Retinal pigment epithelial cell (primary cell): Measurements from ENCODE around the gene COX14.

ENCODE experiments used
- DNase-seq: peaks from one replicate; pipeline ENCODE4 v3.0.0-alpha.2; 2010; ENCODE audit warnings: low read depth
- H3K4me3 ChIP-seq: 2 replicates; pipeline ENCODE4 v1.5.1; 2011; ENCODE audit warnings: mild to moderate bottlenecking, low read length, control low read depth, moderate library complexity
- TF ChIP-seq, protein P1 (sequence below): conservative IDR thresholded peaks from 2 replicates; pipeline ENCODE4 v1.5.1; 2011; ENCODE audit warnings: low read depth, low read length, control low read depth, inconsistent platforms

The COX14 gene

DNA sequence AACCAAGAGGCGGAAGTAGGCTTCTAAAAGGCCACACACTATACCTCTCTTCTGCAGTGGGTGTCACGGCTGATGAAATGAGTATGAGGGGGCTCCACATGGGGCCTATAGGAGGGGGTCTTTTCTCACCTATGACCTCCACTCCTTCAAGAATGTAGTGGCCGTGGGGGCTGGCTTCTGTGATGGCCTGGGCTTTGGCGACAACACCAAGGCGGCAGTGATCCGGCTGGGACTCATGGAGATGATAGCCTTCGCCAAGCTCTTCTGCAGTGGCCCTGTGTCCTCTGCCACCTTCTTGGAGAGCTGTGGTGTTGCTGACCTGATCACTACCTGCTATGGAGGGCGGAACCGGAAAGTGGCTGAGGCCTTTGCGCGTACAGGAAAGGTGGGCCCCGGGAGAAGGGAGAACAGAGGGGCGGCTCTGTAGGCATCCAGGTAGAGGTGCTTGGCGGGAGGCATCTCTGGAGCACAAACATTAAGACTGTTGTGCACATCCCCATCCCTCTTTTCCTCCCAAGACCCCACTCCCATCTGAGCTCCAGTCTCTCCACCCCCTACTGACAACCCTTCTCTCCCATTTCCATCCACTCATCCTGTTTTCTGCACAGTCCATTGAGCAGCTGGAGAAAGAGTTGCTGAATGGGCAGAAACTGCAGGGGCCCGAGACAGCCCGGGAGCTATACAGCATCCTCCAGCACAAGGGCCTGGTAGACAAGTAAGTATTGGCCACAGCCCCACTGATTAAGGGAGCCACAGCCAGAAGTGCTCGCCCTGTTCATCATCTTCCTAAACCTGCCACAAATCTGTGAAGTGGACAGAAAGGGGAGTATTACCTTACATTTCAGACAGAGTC lies 4.4 kb upstream of the COX14 start:
- TF ChIP-seq, protein P1, sequence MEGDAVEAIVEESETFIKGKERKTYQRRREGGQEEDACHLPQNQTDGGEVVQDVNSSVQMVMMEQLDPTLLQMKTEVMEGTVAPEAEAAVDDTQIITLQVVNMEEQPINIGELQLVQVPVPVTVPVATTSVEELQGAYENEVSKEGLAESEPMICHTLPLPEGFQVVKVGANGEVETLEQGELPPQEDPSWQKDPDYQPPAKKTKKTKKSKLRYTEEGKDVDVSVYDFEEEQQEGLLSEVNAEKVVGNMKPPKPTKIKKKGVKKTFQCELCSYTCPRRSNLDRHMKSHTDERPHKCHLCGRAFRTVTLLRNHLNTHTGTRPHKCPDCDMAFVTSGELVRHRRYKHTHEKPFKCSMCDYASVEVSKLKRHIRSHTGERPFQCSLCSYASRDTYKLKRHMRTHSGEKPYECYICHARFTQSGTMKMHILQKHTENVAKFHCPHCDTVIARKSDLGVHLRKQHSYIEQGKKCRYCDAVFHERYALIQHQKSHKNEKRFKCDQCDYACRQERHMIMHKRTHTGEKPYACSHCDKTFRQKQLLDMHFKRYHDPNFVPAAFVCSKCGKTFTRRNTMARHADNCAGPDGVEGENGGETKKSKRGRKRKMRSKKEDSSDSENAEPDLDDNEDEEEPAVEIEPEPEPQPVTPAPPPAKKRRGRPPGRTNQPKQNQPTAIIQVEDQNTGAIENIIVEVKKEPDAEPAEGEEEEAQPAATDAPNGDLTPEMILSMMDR = no peak
- no peak for DNase-seq
- no peak overlapping the region for H3K4me3 ChIP-seq

DNA sequence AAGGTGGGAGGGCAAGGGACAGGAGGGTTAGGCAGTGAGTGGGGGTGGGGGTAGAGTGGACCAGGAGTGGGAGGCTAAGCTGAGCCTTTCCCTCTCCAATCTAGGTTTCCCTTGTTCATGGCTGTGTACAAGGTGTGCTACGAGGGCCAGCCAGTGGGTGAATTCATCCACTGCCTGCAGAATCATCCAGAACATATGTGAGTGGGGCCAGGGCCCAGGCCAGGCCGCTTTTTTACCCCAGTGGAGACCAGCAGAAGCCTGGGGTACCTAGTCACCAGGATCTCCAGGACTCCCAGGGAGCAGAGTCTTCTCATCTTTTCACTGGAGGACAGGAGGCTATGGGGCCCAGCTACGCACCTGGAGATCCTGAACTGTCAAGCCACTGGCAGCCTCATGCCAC lies 2.7 kb upstream of the COX14 start:
- H3K4me3 ChIP-seq = no peak overlapping the region
- no peak for DNase-seq
- TF ChIP-seq, protein P1 = no peak

DNA sequence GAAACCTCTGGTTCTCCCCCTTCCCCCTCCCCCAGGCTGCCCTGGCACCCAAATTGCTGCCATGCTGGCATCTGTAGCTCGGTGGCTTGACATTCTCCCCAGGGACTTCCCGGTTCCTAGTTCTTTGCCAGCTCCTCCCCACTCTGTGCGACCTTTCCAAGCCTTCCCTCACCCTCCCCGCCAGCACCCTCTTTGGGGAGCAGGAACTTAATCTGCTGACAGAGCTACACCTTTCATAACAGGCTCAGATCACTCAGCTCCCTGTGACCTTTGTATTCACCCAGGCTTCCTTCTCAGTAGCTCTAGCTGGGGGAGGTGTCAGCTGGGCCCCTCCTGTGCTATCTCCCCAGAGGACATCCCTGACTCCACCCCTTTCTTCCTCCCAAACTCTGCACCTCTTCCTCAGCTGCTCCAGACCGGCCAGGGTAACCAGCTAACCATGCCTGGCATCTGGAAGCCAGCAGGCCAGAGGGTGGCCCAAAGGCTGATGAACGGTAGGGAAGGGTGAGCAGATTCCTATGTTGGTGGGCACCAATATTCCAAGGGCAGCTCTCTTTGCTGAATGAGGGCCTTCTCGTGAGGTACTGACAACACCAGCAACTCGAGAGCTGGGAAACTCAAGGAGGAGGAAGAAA lies 1.8 kb upstream of the COX14 start:
- DNase-seq = no peak
- TF ChIP-seq, protein P1 = no peak
- H3K4me3 ChIP-seq = no peak overlapping the region

DNA sequence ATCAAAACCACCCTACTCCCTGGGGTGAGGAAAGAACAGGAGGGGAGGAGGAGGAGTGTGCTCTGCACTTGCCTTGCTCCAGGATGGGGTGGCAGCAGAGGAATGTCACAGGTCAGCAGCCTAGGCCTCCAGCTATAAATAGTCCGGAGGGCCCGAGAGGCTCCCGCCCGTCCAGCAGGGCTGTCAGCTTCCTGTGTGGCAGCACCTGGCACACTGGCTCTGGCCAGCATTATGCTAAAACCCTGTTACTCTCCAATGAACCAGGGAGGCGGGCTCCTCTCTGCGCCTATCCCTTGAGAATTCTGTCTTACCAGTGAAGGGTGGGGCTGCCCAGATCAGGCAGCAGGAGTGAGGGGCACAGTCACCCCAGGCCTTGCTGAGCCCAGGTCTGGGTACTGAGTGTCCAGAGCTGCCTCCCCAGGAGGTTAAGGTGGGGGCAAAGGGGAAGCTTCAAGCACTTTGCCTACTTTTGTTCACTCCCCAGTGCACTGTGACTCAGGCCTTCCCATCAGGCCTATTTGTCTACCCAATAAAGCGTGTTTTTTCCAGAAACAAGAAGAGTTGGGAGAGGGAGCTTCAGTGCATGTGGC lies 1.2 kb upstream of the COX14 start:
- TF ChIP-seq, protein P1 = peak; percentile 1
- no peak overlapping the region for H3K4me3 ChIP-seq
- no peak for DNase-seq

GRCh38 chr12:50111395-50111692 lies 692 bp upstream of the COX14 start:
- peak overlapping the region; percentile 22 for H3K4me3 ChIP-seq
- no peak for DNase-seq
- TF ChIP-seq, protein P1 = no peak

- DNase-seq = no peak
- peak overlapping the region; percentile 93 for H3K4me3 ChIP-seq
- TF ChIP-seq, protein P1 = no peak
Observed at GRCh38 chr12:50112456-50113218, 601 bp downstream of the COX14 start.
